ENCODE measurements around the gene CNTLN. TPM values are rescaled to one million over a fixed set of nuclear protein-coding genes. Genes with fewer than 3 reads are reported as not detected.

Gene CNTLN
- total and polyA plus RNA-seq, 9 donors, result 8.4 to 24.8 (median 16.2) TPM

DNA sequence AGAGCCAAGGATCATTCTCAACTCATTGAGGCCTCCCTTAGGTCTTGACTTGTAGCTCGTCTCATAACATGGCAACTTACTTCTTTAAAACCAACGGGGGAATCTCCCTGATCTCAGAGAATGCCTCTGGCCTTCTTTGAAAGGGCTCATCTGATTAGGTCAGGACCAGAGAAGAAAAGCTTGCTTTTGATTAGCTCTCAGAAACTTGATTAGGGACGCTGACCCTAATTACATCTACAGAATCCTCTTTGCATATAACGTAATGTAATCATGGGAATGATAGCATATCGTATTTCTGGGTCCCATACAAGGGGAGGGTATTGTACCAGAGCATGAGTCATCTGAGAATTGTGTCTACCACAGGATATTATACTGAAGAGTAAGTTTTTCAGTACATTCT lies 318.9 kb downstream of the CNTLN start:
- WGBS, 3 donors, result 96% methylated on average over 5 of the region's 5 CpGs
- intact Hi-C loops (cut with DNase I), result loop anchor here in 2 of 4 donors (5.0 to 10.0 kb wide), 2 partner anchors 336 to 349 kb away; no protein-coding TSS in a partner anchor

DNA sequence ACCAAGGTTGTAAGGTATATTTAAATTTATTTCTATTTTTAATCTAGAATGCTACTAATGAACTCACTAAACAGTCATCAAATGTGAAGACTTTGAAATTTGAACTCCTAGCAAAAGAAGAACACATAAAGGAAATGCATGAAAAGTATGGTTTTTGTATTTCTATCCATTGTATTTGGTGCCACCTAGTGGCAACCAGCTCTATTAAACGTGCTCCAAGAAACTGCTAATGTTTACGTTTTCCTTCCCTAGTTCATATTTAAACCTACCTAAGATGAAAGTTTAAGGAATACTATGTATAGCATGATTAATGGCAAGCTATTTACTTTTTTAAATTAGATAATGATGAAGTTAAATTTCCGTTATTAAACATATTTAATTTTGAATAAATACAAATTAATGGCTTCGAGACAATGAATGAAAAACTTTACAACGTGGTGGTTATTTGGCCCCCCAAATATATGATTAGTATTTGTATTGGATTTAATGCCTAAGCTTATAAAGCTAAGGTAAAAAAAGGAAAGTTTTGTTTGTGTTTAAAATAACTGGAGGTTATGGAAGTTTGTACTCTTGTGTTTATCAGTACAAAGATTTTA lies 328.1 kb downstream of the CNTLN start:
- DNase-seq, result peak in 4 of 5 donors; percentile 9 to 48 (median 23)
- WGBS, 3 donors, result 44 to 46% (median 45%) methylated on average over 5 of the region's 5 CpGs
- intact Hi-C loops (cut with DNase I), result loop anchor here in 1 of 4 donors (10.0 kb wide), 1 partner anchor 348 kb away; no protein-coding TSS in a partner anchor
- Histone ChIP-seq H3K4me3 (no peak overlapping the region), H3K4me1 (ENCODE audit: insufficient read depth) (no peaks in the 10 kb centered on the region), H3K9me3 (no peaks in the 10 kb centered on the region), H3K27ac (no peak overlapping the region), H3K36me3 (no peaks in the 10 kb centered on the region), H3K27me3 (no peaks in the 10 kb centered on the region)
- no peak for TF ChIP-seq EP300 (IDR thresholded peaks at IDR 0.05)
- TF ChIP-seq, protein P1, sequence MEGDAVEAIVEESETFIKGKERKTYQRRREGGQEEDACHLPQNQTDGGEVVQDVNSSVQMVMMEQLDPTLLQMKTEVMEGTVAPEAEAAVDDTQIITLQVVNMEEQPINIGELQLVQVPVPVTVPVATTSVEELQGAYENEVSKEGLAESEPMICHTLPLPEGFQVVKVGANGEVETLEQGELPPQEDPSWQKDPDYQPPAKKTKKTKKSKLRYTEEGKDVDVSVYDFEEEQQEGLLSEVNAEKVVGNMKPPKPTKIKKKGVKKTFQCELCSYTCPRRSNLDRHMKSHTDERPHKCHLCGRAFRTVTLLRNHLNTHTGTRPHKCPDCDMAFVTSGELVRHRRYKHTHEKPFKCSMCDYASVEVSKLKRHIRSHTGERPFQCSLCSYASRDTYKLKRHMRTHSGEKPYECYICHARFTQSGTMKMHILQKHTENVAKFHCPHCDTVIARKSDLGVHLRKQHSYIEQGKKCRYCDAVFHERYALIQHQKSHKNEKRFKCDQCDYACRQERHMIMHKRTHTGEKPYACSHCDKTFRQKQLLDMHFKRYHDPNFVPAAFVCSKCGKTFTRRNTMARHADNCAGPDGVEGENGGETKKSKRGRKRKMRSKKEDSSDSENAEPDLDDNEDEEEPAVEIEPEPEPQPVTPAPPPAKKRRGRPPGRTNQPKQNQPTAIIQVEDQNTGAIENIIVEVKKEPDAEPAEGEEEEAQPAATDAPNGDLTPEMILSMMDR (IDR thresholded peaks at IDR 0.05), result peak in 2 of 3 donors; percentile 65 to 78

More for the DNA sequence above, 318.9 kb downstream of the CNTLN start:
- Histone ChIP-seq H3K36me3 (no peaks in the 10 kb centered on the region), H3K4me1 (ENCODE audit: insufficient read depth) (no peaks in the 10 kb centered on the region), H3K27ac (no peak overlapping the region), H3K9me3 (no peaks in the 10 kb centered on the region), H3K27me3 (no peaks in the 10 kb centered on the region), H3K4me3 (no peak overlapping the region)
- no peak for DNase-seq
- TF ChIP-seq, protein P1 (IDR thresholded peaks at IDR 0.05), result no peak
- TF ChIP-seq POLR2A (IDR thresholded peaks at IDR 0.05) (no peak), EP300 (IDR thresholded peaks at IDR 0.05) (no peak)

DNA sequence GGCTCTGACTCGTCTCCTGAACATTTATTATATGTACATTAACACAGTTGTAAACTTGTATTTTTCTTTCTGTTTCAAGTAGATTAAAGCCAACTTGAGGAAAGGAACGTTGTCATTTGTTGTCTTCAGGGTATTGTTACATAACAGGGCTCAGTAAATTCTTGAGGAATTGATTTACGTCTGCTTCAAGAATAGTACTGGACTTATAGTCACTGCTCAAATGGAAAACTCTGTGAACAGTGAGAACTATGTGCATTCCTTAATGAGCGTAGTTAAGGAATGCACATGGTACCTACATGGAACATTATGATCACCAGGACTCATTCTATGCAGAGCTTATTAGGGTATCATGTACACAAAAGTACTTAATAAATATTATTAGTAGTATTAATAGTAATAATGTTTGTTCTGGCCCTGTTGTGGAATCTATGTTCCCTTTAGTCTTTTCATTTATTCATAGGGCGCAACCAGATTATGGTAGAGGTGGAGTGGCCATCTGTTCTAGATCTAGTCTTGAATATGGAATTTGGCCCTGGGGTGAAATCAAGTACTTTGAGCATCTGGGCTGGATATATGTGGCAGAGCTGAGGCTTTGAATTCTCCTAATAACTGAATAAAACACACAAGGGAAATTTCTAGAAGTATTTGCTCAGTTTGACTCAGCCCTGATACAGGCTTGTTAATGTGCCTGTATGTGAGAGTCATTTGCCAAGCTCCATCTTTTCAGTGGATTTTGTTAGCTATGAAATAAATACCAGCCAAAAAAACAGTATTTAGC lies 335.4 kb downstream of the CNTLN start:
- H3K36me3 ChIP-seq, result no peaks in the 10 kb centered on the region
- no peaks in the 10 kb centered on the region for H3K9me3 ChIP-seq
- intact Hi-C loops (cut with DNase I), result no loop called here
- TF ChIP-seq EP300 (IDR thresholded peaks at IDR 0.05) (no peak), POLR2A (IDR thresholded peaks at IDR 0.05) (no peak)
- TF ChIP-seq, protein P1 (IDR thresholded peaks at IDR 0.05), result no peak
- no peak for DNase-seq
- no peaks in the 10 kb centered on the region for H3K27me3 ChIP-seq
- WGBS, 3 donors, result 93 to 95% (median 95%) methylated on average over 5 of the region's 5 CpGs
- no peak overlapping the region for H3K27ac ChIP-seq
- H3K4me1 ChIP-seq (ENCODE audit: insufficient read depth), result no peaks in the 10 kb centered on the region
- no peak overlapping the region for H3K4me3 ChIP-seq

DNA sequence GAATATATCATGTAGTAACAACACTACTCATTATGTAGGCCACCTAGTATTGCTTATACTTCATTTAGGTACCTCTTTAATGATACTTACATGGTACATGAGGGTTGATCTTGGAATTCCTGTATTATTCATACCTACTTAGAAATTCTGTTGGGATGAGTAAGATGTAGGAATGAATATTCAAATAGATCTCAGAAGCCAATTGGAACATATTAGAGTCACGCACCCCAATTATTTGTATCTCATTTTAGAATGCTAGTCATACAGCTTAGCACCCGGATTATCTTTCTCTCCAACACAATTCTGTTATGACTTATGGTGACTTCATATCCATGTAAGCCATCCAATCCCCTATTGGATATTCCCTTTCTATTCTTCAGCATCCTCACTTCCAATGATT lies 337.3 kb downstream of the CNTLN start:
- H3K27me3 ChIP-seq, result no peaks in the 10 kb centered on the region
- intact Hi-C loops (cut with DNase I), result no loop called here
- 98 to 99% (median 99%) methylated on average over 2 of the region's 2 CpGs for WGBS, 3 donors
- DNase-seq, result no peak
- no peaks in the 10 kb centered on the region for H3K9me3 ChIP-seq
- TF ChIP-seq EP300 (IDR thresholded peaks at IDR 0.05) (no peak), POLR2A (IDR thresholded peaks at IDR 0.05) (no peak)
- TF ChIP-seq, protein P1 (IDR thresholded peaks at IDR 0.05), result no peak
- H3K36me3 ChIP-seq, result no peaks in the 10 kb centered on the region
- H3K27ac ChIP-seq, result no peak overlapping the region
- no peaks in the 10 kb centered on the region for H3K4me1 ChIP-seq (ENCODE audit: insufficient read depth)
- no peak overlapping the region for H3K4me3 ChIP-seq
